Measurements from ENCODE around the gene SKIL. TPM values are rescaled to one million over a fixed set of nuclear protein-coding genes. Genes with fewer than 3 reads are reported as not detected.
A peak's percentile ranks its signal among the peaks of the same experiment; 100 is the strongest.

SKIL gene
- total and polyA plus RNA-seq, 8 donors = 6.3 to 107 (median 33.9) TPM

- peak in 1 of 2 donors; percentile 34 for DNase-seq
- 90 to 93% (median 92%) methylated on average over 11 of the region's 11 CpGs for WGBS, 5 donors
- intact Hi-C loops (cut with DNase I; ENCODE audit: low total_unique reads) = no loop called here
- Histone ChIP-seq H3K4me1 (peaks cover 0 to 9% (median 0%) of the 10 kb centered on the region in 4 donors), H3K4me3 (no peak overlapping the region), H3K9me3 (no peaks in the 10 kb centered on the region), H3K27ac (no peak overlapping the region), H3K36me3 (no peaks in the 10 kb centered on the region), H3K27me3 (no peaks in the 10 kb centered on the region)
- no peak for TF ChIP-seq POLR2A (IDR thresholded peaks at IDR 0.05)
- TF ChIP-seq POLR2AphosphoS5 (IDR thresholded peaks at IDR 0.05) = no peak
- TF ChIP-seq EP300 (IDR thresholded peaks at IDR 0.05) = no peak
- no peak for TF ChIP-seq CTCF (IDR thresholded peaks at IDR 0.05)
Observed at GRCh38 chr3:170321321-170322034, 36.0 kb upstream of the SKIL start.

GRCh38 chr3:170322566-170323269, 34.8 kb upstream of the SKIL start:
- H3K27me3 ChIP-seq = no peaks in the 10 kb centered on the region
- TF ChIP-seq POLR2A (IDR thresholded peaks at IDR 0.05) = no peak
- no peak for TF ChIP-seq CTCF (IDR thresholded peaks at IDR 0.05)
- no peak for TF ChIP-seq POLR2AphosphoS5 (IDR thresholded peaks at IDR 0.05)
- TF ChIP-seq EP300 (IDR thresholded peaks at IDR 0.05) = no peak
- H3K9me3 ChIP-seq = peaks cover 0 to 4% (median 0%) of the 10 kb centered on the region in 4 donors
- no peaks in the 10 kb centered on the region for H3K36me3 ChIP-seq
- H3K27ac ChIP-seq = no peak overlapping the region
- peak in 1 of 2 donors; percentile 25 for DNase-seq
- intact Hi-C loops (cut with DNase I; ENCODE audit: low total_unique reads) = no loop called here
- no peak overlapping the region for H3K4me3 ChIP-seq
- WGBS, 5 donors = 67 to 76% (median 72%) methylated on average over 10 of the region's 10 CpGs
- H3K4me1 ChIP-seq = peaks cover 0 to 9% (median 0%) of the 10 kb centered on the region in 4 donors

GRCh38 chr3:170323331-170323730, 34.2 kb upstream of the SKIL start:
- Histone ChIP-seq H3K27ac (no peak overlapping the region), H3K4me1 (peaks cover 0 to 9% (median 0%) of the 10 kb centered on the region in 4 donors), H3K36me3 (no peaks in the 10 kb centered on the region), H3K9me3 (peaks cover 0 to 4% (median 0%) of the 10 kb centered on the region in 4 donors), H3K27me3 (no peaks in the 10 kb centered on the region), H3K4me3 (no peak overlapping the region)
- no peak for TF ChIP-seq POLR2A (IDR thresholded peaks at IDR 0.05)
- no peak for TF ChIP-seq CTCF (IDR thresholded peaks at IDR 0.05)
- no peak for TF ChIP-seq EP300 (IDR thresholded peaks at IDR 0.05)
- intact Hi-C loops (cut with DNase I; ENCODE audit: low total_unique reads) = no loop called here
- WGBS, 5 donors = 86 to 95% (median 91%) methylated on average over 6 of the region's 6 CpGs
- no peak for DNase-seq

DNA sequence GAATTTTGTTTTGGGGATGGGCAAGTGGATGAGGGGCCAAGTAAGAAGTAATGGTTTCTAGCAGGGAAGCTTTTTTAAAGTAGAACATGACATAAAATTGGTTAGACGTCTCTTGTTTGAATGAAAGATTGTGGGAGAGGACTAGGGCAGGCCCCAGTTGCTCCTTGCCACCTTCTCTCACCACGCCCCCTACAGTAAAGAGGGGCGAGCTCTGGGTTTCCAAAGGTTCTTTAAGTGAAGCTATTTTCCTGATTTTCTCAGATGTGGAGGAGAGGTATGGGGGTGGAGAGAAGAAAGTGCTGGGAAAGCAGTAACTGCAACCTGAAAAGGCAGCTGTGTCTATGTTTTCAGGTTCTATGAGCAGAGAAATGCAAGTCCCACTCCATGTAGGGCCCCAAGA, 32.6 kb upstream of the SKIL start:
- WGBS, 5 donors = 75 to 89% (median 86%) methylated on average over 3 of the region's 3 CpGs
- H3K27ac ChIP-seq = no peak overlapping the region
- H3K4me1 ChIP-seq = peaks cover 0 to 15% (median under 1%) of the 10 kb centered on the region in 4 donors
- TF ChIP-seq CTCF (IDR thresholded peaks at IDR 0.05) (no peak), POLR2A (IDR thresholded peaks at IDR 0.05) (no peak), POLR2AphosphoS5 (IDR thresholded peaks at IDR 0.05) (no peak), EP300 (IDR thresholded peaks at IDR 0.05) (no peak)
- intact Hi-C loops (cut with DNase I; ENCODE audit: low total_unique reads) = no loop called here
- DNase-seq = no peak
- H3K4me3 ChIP-seq = no peak overlapping the region
- H3K36me3 ChIP-seq = no peaks in the 10 kb centered on the region
- H3K9me3 ChIP-seq = peaks cover 0 to 4% (median 0%) of the 10 kb centered on the region in 4 donors
- no peaks in the 10 kb centered on the region for H3K27me3 ChIP-seq

All from stomach (tissue), 9 donors.